Activated naive CD4-positive, alpha-beta T cell treated with anti-CD3 and anti-CD28 coated beads, Interleukin-2, amount 50 U/mL, for 72 hours (primary cell): ENCODE results near the gene SRGAP1. TPM values are rescaled to one million over a fixed set of nuclear protein-coding genes. Genes with fewer than 3 reads are reported as not detected.
"Not testable (repeated sequence)": the region's sequence is repeated elsewhere in the genome, so short reads cannot be mapped to it uniquely, and the experiment has no call there.

Experiments
- ATAC-seq, 2 donors: fragments of 150-1000 bp; cut with Tn5 transposase; 2 replicates each; pipeline ENCODE4 v1.10.0; 2021; ENCODE audit warnings: mild to moderate bottlenecking in 2 of 2, moderate library complexity in 2 of 2
- DNase-seq, 2 donors: peaks; one replicate each; pipeline ENCODE4 v3.0.0; 2021 to 2022; ENCODE audit warnings: low spot score in 2 of 2
- H3K27ac Mint-ChIP-seq, 2 donors: one replicate each; pipeline ENCODE4 v1.8.0; 2022; ENCODE audit warnings: mild to moderate bottlenecking in 2 of 2, mixed read lengths in 2 of 2
- H3K36me3 Mint-ChIP-seq, 2 donors: one replicate each; pipeline ENCODE4 v1.8.0; 2022; ENCODE audit warnings: mixed read lengths in 2 of 2
- H3K9me3 Mint-ChIP-seq, 2 donors: one replicate each; pipeline ENCODE4 v1.8.0; 2022; ENCODE audit warnings: mixed read lengths in 2 of 2
- total RNA-seq, 2 donors: library from RNA; stranded (reverse); gene quantifications; one replicate each; pipeline ENCODE4 v1.2.3, GENCODE V29; 2022

Gene SRGAP1
- total RNA-seq, 2 donors from 2014 or later, result 0.25 TPM; not detected in 1

- ATAC-seq (no peak), DNase-seq (no peak)
- Mint-ChIP-seq H3K9me3 (no peaks in the 10 kb centered on the region), H3K36me3 (no peaks in the 10 kb centered on the region), H3K27ac (no peak overlapping the region)
Observed at GRCh38 chr12:63853978-63854377, 9.5 kb downstream of the SRGAP1 start.

GRCh38 chr12:63855299-63855698, 10.8 kb downstream of the SRGAP1 start:
- H3K9me3 Mint-ChIP-seq, result no peaks in the 10 kb centered on the region
- no peak for DNase-seq
- no peaks in the 10 kb centered on the region for H3K36me3 Mint-ChIP-seq
- no peak overlapping the region for H3K27ac Mint-ChIP-seq
- no peak for ATAC-seq

DNA sequence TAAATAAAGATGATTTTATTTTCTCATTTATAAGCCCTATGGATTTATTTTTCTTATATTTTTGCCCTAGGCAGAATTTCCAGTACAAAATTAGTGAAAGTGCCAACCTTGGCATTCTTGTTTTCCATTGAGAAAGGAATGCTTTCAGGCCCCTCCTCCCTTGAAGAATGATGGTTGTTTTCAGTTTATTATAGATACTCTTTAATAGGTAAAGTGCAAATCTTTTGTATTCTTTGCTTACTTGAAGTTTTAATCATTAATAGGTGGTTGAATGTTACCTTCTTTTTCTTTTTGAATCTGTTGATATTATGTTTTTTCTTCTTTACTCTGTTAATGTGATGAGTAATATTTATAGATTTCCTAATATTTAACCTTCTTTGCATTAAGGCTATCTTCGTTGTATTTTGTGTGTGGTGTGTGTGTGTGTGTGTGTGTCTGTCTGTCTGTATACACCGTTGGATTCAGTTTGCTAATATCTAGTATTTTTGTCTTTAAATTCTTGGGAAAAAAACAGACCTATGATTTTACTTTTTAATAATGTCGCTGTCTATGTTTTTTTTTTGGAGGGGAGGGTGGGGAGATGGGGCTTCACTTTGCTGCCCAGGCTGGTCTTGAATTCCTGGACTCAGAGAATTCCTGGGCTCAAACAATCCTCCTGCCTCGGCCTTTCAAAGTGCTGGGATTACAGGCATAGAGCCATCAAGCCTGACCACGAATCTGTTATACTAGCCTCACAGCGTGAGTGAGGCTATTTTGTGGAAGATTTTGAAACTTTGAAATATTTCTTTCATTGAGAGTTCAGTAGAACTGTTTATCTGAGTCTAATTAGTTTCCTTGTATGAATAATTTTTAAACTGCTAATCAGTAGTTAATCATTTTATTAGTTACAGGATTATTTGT, 13.5 kb downstream of the SRGAP1 start:
- H3K36me3 Mint-ChIP-seq, result no peaks in the 10 kb centered on the region
- H3K27ac Mint-ChIP-seq, result no peak overlapping the region
- no peaks in the 10 kb centered on the region for H3K9me3 Mint-ChIP-seq
- DNase-seq, result no peak
- no peak for ATAC-seq

DNA sequence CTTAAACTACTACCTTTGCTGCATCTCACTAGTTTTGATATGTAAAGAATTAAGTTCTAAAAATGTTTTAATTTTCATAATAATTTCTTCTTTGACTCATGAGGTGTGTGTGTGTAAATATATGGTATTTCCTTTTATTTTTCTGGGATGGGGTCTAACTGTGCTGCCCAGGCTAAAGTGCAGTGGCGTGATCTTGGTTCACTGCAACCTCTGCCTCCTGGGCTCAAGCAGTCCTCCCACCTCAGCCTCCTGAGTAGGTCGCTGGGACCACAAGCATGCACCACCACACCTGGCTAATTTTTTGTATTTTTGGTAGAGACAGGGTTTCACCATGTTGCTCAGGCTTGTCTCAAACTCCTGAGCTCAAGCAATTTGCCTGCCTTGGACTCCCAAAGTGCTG, 15.4 kb downstream of the SRGAP1 start:
- H3K27ac Mint-ChIP-seq, H3K36me3 Mint-ChIP-seq, ATAC-seq, H3K9me3 Mint-ChIP-seq, DNase-seq: not testable (repeated sequence)

DNA sequence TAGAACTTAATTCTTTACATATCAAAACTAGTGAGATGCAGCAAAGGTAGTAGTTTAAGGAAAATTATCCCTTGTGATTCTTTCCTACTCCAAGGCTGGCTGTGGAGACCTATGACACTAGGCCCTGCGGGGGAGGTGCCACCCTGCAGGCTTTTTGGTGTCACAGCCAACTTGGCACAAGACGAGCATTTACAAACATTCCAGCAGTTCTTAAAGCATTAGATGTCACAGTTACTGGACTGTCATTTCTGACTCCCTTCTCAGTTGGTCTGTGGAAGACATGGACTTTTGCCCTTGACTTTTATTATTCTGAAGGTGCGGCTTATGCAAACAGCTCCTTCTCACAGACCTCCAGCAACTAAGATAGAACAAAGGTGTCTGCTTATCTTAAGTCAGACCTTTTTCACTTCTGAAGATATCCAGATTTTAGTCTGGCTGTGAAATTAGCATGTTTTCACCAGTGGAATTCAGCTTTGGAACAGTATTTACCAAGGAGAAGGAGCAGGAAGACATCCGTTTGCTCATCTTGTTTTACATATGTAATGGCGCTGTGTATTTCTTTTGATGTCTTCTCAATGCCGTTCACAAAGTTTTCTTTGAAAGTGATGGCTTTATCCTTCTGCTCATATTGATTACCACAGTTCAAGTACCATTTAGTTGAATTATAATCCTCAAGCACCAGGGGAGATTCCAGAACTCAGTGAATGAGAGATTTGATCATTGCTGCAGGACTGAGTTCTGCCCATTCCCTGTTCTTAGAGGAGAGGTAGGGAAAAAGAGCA, 17.9 kb downstream of the SRGAP1 start:
- Mint-ChIP-seq H3K36me3 (no peaks in the 10 kb centered on the region), H3K9me3 (no peaks in the 10 kb centered on the region), H3K27ac (no peak overlapping the region)
- DNase-seq (no peak), ATAC-seq (no peak)

- Mint-ChIP-seq H3K36me3 (no peaks in the 10 kb centered on the region), H3K27ac (no peak overlapping the region), H3K9me3 (no peaks in the 10 kb centered on the region)
- DNase-seq (no peak), ATAC-seq (no peak)
Observed at GRCh38 chr12:63862969-63863230, 18.4 kb downstream of the SRGAP1 start.

GRCh38 chr12:63863658-63864453, 19.4 kb downstream of the SRGAP1 start:
- no peaks in the 10 kb centered on the region for H3K9me3 Mint-ChIP-seq
- no peak overlapping the region for H3K27ac Mint-ChIP-seq
- ATAC-seq (no peak), DNase-seq (no peak)
- no peaks in the 10 kb centered on the region for H3K36me3 Mint-ChIP-seq

GRCh38 chr12:63864454-63864706, 19.9 kb downstream of the SRGAP1 start:
- Mint-ChIP-seq H3K27ac (no peak overlapping the region), H3K36me3 (no peaks in the 10 kb centered on the region), H3K9me3 (no peaks in the 10 kb centered on the region)
- no peak for DNase-seq
- no peak for ATAC-seq

GRCh38 chr12:63865448-63865847, 20.9 kb downstream of the SRGAP1 start:
- DNase-seq (no peak), ATAC-seq (no peak)
- no peak overlapping the region for H3K27ac Mint-ChIP-seq
- no peaks in the 10 kb centered on the region for H3K36me3 Mint-ChIP-seq
- H3K9me3 Mint-ChIP-seq, result no peaks in the 10 kb centered on the region

DNA sequence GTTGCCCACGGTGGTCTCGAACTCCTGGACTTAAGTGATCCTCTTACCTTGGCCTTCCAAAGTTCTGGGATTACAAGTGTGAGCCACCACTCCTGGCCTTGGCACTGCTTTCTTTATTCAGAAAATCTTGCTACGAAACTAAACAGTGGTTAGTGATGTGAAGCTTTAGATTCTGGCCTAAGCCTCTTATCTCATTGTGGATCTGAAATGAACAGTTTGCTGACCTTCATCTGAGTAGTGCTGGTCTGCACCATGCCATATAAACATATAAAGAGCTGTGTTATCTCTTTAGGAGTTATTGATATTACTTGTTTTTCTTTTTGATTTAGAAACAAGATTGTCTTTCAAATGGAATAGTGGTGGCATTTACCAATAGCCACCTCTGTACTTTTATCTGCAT, 22.6 kb downstream of the SRGAP1 start:
- DNase-seq (no peak), ATAC-seq (no peak)
- Mint-ChIP-seq H3K36me3 (no peaks in the 10 kb centered on the region), H3K27ac (no peak overlapping the region), H3K9me3 (no peaks in the 10 kb centered on the region)

DNA sequence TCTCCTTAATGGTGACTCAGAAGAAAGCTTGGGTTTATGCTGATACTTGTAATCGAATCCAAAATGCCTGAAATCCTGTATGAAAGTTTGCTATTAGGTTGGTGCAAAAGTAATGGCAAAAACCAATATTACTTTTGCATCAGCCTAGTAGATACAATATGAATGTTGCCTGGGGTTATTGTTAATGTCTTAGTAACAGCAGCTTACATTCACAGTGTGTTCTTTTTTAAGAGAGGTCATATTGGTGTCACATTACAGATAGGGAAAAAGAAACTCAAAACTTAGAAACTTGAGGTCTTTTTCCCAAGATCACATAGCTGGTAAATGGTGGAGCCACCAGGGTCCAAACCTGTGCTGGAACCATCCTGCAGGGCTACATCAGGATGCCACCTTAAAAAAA, 25.2 kb downstream of the SRGAP1 start:
- Mint-ChIP-seq H3K36me3 (no peaks in the 10 kb centered on the region), H3K9me3 (no peaks in the 10 kb centered on the region), H3K27ac (no peak overlapping the region)
- no peak for DNase-seq
- no peak for ATAC-seq

GRCh38 chr12:63870838-63871237, 26.3 kb downstream of the SRGAP1 start:
- DNase-seq (no peak), ATAC-seq (no peak)
- no peak overlapping the region for H3K27ac Mint-ChIP-seq
- H3K9me3 Mint-ChIP-seq, result no peaks in the 10 kb centered on the region
- no peaks in the 10 kb centered on the region for H3K36me3 Mint-ChIP-seq

DNA sequence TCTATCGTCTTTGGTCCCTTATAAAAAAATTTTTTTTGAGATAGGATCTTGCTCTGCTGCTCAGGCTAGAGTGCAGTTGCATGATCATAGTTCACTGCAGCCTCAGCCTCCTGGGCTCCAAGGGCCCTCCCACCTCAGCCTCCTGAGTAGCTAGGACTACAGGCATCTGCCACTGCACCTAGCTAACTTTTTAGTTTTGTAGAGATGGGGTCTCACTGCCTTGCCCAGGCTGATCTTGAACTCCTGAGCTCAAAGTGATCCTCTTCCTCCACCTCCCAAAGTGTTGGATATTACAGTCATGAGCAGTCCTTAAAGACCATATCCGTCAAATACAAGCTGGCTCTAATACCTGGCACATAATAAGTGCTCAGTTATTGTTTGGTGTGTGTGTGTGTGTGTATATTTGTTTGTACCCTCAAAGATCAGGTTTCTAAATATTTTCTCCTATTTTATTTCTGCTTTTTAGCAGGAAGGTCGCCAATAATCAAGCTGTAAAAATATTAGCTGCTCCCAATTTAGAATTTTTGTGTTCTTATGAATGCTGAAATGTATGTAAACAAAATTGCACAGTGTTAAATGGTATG, 30.5 kb downstream of the SRGAP1 start:
- no peaks in the 10 kb centered on the region for H3K9me3 Mint-ChIP-seq
- DNase-seq, result no peak
- no peak for ATAC-seq
- no peaks in the 10 kb centered on the region for H3K36me3 Mint-ChIP-seq
- H3K27ac Mint-ChIP-seq, result no peak overlapping the region

- no peaks in the 10 kb centered on the region for H3K9me3 Mint-ChIP-seq
- ATAC-seq (no peak), DNase-seq (no peak)
- H3K27ac Mint-ChIP-seq, result no peak overlapping the region
- H3K36me3 Mint-ChIP-seq, result no peaks in the 10 kb centered on the region
Observed at GRCh38 chr12:63875703-63876102, 31.2 kb downstream of the SRGAP1 start.

DNA sequence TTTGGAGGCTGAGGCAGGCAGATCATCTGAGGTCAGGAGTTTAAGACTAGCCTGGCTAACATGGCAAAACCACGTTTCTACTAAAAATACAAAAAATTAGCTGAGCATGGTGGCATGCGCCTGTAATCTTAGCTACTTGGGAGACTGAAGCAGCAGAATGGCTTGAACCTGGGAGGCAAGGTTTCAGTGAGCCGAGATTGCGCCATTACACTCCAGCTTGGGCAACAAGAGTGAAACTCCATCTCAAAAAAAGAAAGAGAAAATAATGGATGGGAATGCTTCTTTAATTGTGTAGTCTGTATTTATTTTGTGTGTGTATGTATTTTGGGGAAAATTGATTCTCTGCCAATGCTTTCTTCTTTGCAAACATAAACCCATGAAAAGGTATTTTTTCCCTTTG, 32.5 kb downstream of the SRGAP1 start:
- H3K36me3 Mint-ChIP-seq, result no peaks in the 10 kb centered on the region
- DNase-seq, result no peak
- no peaks in the 10 kb centered on the region for H3K9me3 Mint-ChIP-seq
- H3K27ac Mint-ChIP-seq, result no peak overlapping the region
- no peak for ATAC-seq

DNA sequence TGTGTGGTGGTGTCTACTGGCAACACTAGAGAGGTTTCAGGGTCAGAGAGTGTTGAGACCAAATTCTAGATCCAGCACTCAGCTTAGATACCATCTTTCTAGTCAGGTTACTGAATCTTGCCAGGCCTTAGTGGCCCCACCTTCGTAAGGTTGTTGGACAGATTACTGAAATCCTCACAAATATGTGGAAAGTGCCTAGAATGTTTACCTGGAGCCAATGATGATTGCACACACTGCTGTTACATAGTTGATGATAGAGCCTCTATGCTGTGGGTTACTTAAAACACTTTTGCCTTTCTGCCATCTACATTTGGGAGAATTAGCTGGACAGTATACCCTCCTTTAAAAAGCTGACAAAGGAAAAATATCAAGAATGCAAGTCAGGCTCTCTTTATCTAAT, 33.2 kb downstream of the SRGAP1 start:
- Mint-ChIP-seq H3K36me3 (no peaks in the 10 kb centered on the region), H3K9me3 (no peaks in the 10 kb centered on the region), H3K27ac (no peak overlapping the region)
- no peak for ATAC-seq
- DNase-seq, result no peak

DNA sequence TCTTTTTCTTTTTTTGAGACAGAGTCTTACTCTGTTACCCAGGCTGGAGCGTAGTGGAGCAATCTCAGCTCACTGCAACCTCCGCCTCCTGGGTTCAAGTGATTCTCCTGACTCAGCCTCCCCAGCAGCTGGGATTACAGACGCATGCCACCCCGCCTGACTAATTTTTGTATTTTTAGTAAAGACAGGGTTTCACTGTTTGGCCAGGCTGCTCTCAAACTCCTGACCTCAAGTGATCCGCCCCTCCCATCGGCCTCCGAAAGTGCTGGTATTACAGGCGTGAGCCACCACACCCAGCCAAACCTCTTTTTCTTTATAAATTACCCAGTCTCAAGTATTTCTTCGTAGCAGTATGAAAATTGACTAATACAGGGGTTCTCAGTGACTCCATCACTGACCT, 35.7 kb downstream of the SRGAP1 start:
- H3K9me3 Mint-ChIP-seq, H3K36me3 Mint-ChIP-seq, ATAC-seq, DNase-seq, H3K27ac Mint-ChIP-seq: not testable (repeated sequence)
